ENCODE measurements around the gene KRTAP4-1. TPM values are rescaled to one million over a fixed set of nuclear protein-coding genes. Genes with fewer than 3 reads are reported as not detected.

The KRTAP4-1 gene
- total RNA-seq, 1 donor from 2014 or later: not detected

DNA sequence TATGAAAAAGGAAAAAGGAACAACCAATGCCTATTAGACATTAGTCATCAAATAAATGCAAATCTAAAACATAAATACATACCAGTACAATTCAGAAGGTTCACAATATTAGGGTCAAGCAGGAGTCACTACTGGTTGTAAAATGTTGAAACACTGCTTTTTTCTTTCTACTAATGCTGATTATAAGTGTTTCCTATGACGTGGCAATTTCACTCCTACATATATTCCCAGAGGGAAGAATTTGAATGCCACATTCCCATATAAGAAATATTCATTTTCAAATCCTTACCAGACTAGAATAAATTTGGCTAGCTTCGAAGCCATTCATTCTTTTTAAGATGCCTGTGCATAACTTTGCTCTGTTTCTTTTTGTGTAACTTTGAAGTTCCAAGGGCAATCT lies 39.1 kb upstream of the KRTAP4-1 start:
- Histone ChIP-seq H3K36me3 (ENCODE audit: control insufficient read depth, insufficient read depth, low read length) (no peaks in the 10 kb centered on the region), H3K4me3 (ENCODE audit: low read depth, low read length) (no peak overlapping the region), H3K27me3 (ENCODE audit: control insufficient read depth, insufficient read depth, low read length) (no peaks in the 10 kb centered on the region)
- TF ChIP-seq, protein P1, sequence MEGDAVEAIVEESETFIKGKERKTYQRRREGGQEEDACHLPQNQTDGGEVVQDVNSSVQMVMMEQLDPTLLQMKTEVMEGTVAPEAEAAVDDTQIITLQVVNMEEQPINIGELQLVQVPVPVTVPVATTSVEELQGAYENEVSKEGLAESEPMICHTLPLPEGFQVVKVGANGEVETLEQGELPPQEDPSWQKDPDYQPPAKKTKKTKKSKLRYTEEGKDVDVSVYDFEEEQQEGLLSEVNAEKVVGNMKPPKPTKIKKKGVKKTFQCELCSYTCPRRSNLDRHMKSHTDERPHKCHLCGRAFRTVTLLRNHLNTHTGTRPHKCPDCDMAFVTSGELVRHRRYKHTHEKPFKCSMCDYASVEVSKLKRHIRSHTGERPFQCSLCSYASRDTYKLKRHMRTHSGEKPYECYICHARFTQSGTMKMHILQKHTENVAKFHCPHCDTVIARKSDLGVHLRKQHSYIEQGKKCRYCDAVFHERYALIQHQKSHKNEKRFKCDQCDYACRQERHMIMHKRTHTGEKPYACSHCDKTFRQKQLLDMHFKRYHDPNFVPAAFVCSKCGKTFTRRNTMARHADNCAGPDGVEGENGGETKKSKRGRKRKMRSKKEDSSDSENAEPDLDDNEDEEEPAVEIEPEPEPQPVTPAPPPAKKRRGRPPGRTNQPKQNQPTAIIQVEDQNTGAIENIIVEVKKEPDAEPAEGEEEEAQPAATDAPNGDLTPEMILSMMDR (IDR thresholded peaks at IDR 0.05; ENCODE audit: insufficient read depth, low read length, poor library complexity, severe bottlenecking): no peak
- DNase-seq (ENCODE audit: low read depth): no peak

DNA sequence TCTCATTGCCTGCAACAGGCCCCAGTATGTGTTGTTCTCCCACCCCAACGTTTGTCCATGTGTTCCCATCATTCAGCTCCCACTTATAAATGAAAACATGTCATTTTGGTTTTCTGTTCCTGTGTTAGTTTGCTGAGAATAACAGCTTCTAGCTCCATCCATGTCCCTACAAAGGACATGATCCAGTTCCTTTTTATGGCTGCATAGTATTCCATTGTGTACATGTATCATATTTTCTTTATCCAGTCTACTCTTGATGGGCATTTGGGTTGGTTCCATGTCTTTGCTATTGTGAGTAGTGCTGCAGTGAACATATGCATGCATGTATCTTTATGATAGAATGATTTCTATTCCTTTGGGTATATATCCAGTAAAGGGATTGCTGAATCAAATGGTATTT lies 31.0 kb upstream of the KRTAP4-1 start:
- DNase-seq (ENCODE audit: low read depth): no peak
- no peak overlapping the region for H3K4me3 ChIP-seq (ENCODE audit: low read depth, low read length)
- TF ChIP-seq, protein P1 (IDR thresholded peaks at IDR 0.05; ENCODE audit: insufficient read depth, low read length, poor library complexity, severe bottlenecking): no peak
- no peaks in the 10 kb centered on the region for H3K36me3 ChIP-seq (ENCODE audit: control insufficient read depth, insufficient read depth, low read length)
- no peaks in the 10 kb centered on the region for H3K27me3 ChIP-seq (ENCODE audit: control insufficient read depth, insufficient read depth, low read length)

DNA sequence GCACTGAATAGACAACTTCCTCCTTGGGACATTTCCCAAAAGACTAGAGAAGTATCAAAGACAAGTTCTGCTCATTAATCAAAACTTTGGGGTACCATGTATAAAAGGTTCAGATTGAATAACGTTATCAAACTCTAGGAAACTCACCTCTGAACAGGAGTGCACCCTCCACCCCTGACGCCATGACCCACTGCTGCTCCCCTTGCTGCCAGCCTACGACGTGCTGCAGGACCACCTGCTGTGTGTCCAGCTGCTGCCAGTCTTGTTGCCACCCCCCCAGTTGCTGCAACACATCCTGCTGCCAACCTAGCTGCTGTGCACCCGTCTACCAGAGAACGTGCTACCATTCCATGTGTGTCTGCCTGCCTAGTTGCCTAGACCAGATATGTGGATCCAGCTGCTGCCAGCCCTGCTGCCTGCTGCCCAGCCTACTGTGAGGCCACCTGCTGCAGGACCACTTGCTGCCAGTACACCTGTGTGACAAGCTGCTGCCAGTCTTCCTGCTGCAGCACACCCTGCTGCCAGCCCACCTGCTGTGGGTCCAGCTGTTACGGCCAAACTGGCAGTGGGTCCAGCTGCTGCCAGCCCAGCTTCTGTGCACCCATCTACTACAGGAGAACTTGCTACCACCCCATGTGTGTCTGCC lies 27.9 kb upstream of the KRTAP4-1 start:
- no peaks in the 10 kb centered on the region for H3K27me3 ChIP-seq (ENCODE audit: control insufficient read depth, insufficient read depth, low read length)
- H3K36me3 ChIP-seq (ENCODE audit: control insufficient read depth, insufficient read depth, low read length): no peaks in the 10 kb centered on the region
- no peak overlapping the region for H3K4me3 ChIP-seq (ENCODE audit: low read depth, low read length)
- TF ChIP-seq, protein P1 (IDR thresholded peaks at IDR 0.05; ENCODE audit: insufficient read depth, low read length, poor library complexity, severe bottlenecking): no peak
- no peak for DNase-seq (ENCODE audit: low read depth)

DNA sequence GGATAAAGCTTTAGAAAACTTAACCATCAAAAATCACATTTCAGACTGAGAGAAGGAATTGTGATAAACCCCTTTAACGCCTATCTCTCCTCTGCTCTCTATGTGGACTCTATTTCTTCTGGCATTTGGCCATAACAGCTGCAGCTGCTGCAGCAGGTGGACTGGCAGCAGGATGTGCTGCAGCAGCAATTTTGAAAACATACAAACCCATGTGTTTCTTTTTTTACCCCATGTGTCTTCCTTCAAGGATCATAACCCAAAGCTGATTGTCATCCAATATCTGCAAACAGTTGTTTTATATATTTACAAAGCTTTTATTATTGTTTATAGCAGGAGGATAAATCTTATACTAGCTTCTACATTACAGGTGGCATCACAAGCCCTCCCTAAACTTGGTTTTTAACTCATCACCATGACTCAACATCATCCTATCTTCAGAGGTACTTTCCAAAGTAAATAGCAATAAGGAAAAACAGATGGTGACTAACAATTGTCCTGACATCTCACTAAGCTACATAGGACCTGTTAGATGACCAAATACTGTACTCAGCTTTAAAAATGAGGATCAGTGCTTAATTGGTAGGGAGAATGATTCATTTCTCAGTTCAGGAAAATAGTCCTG lies 27.2 kb upstream of the KRTAP4-1 start:
- DNase-seq (ENCODE audit: low read depth): peak; percentile 10
- H3K27me3 ChIP-seq (ENCODE audit: control insufficient read depth, insufficient read depth, low read length): no peaks in the 10 kb centered on the region
- H3K4me3 ChIP-seq (ENCODE audit: low read depth, low read length): no peak overlapping the region
- TF ChIP-seq, protein P1 (IDR thresholded peaks at IDR 0.05; ENCODE audit: insufficient read depth, low read length, poor library complexity, severe bottlenecking): no peak
- no peaks in the 10 kb centered on the region for H3K36me3 ChIP-seq (ENCODE audit: control insufficient read depth, insufficient read depth, low read length)

DNA sequence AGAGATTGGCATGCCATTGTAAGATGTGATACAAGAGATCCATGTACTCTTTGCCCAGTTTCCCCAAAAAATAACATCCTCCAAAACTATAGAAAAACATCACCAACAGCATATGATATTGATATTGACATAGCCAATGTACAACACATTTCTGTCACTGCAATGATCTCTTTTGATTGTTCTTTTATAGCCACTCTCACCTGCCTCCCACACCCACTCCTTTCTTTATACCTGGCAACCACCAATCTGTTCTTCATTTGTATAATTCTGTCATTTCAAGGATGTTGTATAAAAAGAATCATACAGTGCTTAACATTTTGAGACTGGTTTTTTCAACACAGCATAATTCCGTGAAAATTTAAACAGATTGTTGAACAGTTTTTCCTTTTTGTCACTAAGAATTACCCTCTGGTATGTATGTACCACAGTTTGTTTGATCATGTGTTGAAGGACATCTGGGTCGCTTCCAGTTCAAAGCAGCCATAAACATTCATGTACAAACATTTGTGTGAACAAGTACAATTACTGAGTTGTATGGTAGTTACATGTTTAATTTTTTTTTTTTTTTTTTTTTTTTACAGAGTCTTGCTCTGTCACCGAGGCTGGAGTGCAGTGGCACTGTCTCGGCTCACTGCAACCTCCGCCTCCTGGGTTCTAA lies 14.8 kb upstream of the KRTAP4-1 start:
- H3K27me3 ChIP-seq (ENCODE audit: control insufficient read depth, insufficient read depth, low read length): no peaks in the 10 kb centered on the region
- H3K4me3 ChIP-seq (ENCODE audit: low read depth, low read length): no peak overlapping the region
- H3K36me3 ChIP-seq (ENCODE audit: control insufficient read depth, insufficient read depth, low read length): no peaks in the 10 kb centered on the region
- DNase-seq (ENCODE audit: low read depth): no peak
- TF ChIP-seq, protein P1 (IDR thresholded peaks at IDR 0.05; ENCODE audit: insufficient read depth, low read length, poor library complexity, severe bottlenecking): no peak

Measured in kidney epithelial cell (primary cell).